B cell (primary cell): Measurements from ENCODE around the gene EXOC6. TPM values are rescaled to one million over a fixed set of nuclear protein-coding genes. Genes with fewer than 3 reads are reported as not detected.

ENCODE experiments used
- ATAC-seq: fragments of 200-7000 bp; cut with Tn5 transposase; one replicate; pipeline ENCODE4 v1.10.0; 2021; ENCODE audit warnings: low read depth, mild to moderate bottlenecking, moderate number of reproducible peaks, moderate library complexity
- CTCF ChIA-PET: fragments of 350-600 bp; sonication (Branson Sonifier 250); formaldehyde crosslinking; loops from one replicate; lab custom pipeline; 2021; ENCODE audit warnings: antibody characterized with exemption, inconsistent platforms; lab: Charles Lee
- POLR2A ChIA-PET: fragments of 350-600 bp; sonication (Branson Sonifier 250); formaldehyde crosslinking; loops from one replicate; lab custom pipeline; 2021; ENCODE audit warnings: antibody characterized with exemption; lab: Charles Lee
- DNase-seq: peaks from one replicate; pipeline ENCODE4 v3.0.0; 2013
- H2AFZ ChIP-seq: 2 replicates; pipeline ENCODE4 v1.6.1; 2012; ENCODE audit warnings: mild to moderate bottlenecking, low read depth, low read length; ENCODE audit not compliant: insufficient read depth, poor library complexity, severe bottlenecking
- H3K27ac ChIP-seq, 2 donors: 1 replicate in 1 of 2; 2 replicates in 1 of 2; pipeline ENCODE4 v1.5.1; 2012 to 2013; ENCODE audit warnings: low read length in 2 of 2, mild to moderate bottlenecking in 2 of 2, moderate library complexity in 1 of 2
- H3K27me3 ChIP-seq, 4 experiments: fragments of 200-600 bp in 1 of 4; sonication (generic) in 1 of 4; replicated peaks in 1 of 4; 1 replicate in 2 of 4; 2 replicates in 2 of 4; pipeline versions ENCODE4 v1.6.1 to v1.7.0; 2013 to 2016; ENCODE audit warnings: low read length in 3 of 4, mild to moderate bottlenecking in 2 of 4, mixed read lengths in 1 of 4, moderate library complexity in 1 of 4; ENCODE audit not compliant: insufficient read depth in 4 of 4, control insufficient read depth in 3 of 4; ENCODE audit errors: control extremely low read depth in 1 of 4
- H3K36me3 ChIP-seq, 2 experiments: replicated peaks in 1 of 2; 1 replicate in 1 of 2; 2 replicates in 1 of 2; pipeline versions ENCODE4 v1.6.1 to v1.7.1; 2013; ENCODE audit warnings: low read length in 1 of 2; ENCODE audit not compliant: insufficient read depth in 2 of 2, control insufficient read depth in 1 of 2; ENCODE audit errors: control extremely low read depth in 1 of 2, extremely low read depth in 1 of 2
- H3K4me1 ChIP-seq, 2 donors: fragments of 200-600 bp in 1 of 2; sonication (generic) in 1 of 2; 1 replicate in 1 of 2; 2 replicates in 1 of 2; pipeline versions ENCODE4 v1.5.1 to v1.6.1; 2013 to 2017; ENCODE audit warnings: low read length in 2 of 2; ENCODE audit not compliant: control insufficient read depth in 2 of 2, insufficient read depth in 2 of 2
- H3K4me2 ChIP-seq: replicated peaks from 2 replicates; pipeline ENCODE3; 2012; ENCODE audit warnings: mild to moderate bottlenecking, low read depth, low read length; ENCODE audit not compliant: poor library complexity, severe bottlenecking
- H3K4me3 ChIP-seq, 5 experiments: fragments of 200-600 bp in 1 of 5; sonication (generic) in 1 of 5; 1 replicate in 3 of 5; 2 replicates in 2 of 5; pipeline versions ENCODE4 v1.5.1 to v1.7.0; 2011 to 2016; ENCODE audit warnings: low read length in 4 of 5, mild to moderate bottlenecking in 4 of 5, low read depth in 2 of 5, control low read depth in 1 of 5, moderate library complexity in 1 of 5; ENCODE audit not compliant: insufficient read depth in 1 of 5; ENCODE audit errors: control extremely low read depth in 1 of 5, extremely low read depth in 1 of 5
- H3K79me2 ChIP-seq: fragments of 200-600 bp; sonication (generic); one replicate; pipeline ENCODE4 v1.6.0; 2016; ENCODE audit warnings: low read length; ENCODE audit not compliant: control insufficient read depth, insufficient read depth
- H3K9ac ChIP-seq: fragments of 200-600 bp; sonication (generic); 2 replicates; pipeline ENCODE4 v1.6.1; 2017; ENCODE audit warnings: mild to moderate bottlenecking, low read length, moderate library complexity
- H3K9me3 ChIP-seq, 3 donors: one replicate each; pipeline versions ENCODE4 v1.6.1 to v1.7.1; 2013; ENCODE audit warnings: low read length in 2 of 3; ENCODE audit not compliant: control insufficient read depth in 2 of 3, insufficient read depth in 1 of 3; ENCODE audit errors: control extremely low read depth in 1 of 3
- H4K20me1 ChIP-seq: 2 replicates; pipeline ENCODE4 v1.6.0; 2012; ENCODE audit warnings: mild to moderate bottlenecking, low read length; ENCODE audit not compliant: insufficient read depth, control insufficient read depth, poor library complexity, severe bottlenecking
- H3K27ac Mint-ChIP-seq: one replicate; pipeline ENCODE4 v1.8.0; 2021; ENCODE audit warnings: mixed read lengths
- H3K27me3 Mint-ChIP-seq: one replicate; pipeline ENCODE4 v1.8.0; 2021; ENCODE audit warnings: mixed read lengths
- H3K4me1 Mint-ChIP-seq: one replicate; pipeline ENCODE4 v1.8.0; 2021; ENCODE audit warnings: mixed read lengths
- H3K4me3 Mint-ChIP-seq: one replicate; pipeline ENCODE4 v1.8.0; 2021; ENCODE audit warnings: mixed read lengths
- H3K9me3 Mint-ChIP-seq: one replicate; pipeline ENCODE4 v1.8.0; 2022; ENCODE audit warnings: mixed read lengths; ENCODE audit not compliant: insufficient read depth
- EZH2 ChIP-seq: IDR thresholded peaks from 2 replicates; pipeline ENCODE4 v1.6.1; 2012; ENCODE audit warnings: borderline replicate concordance, low read depth, mild to moderate bottlenecking, moderate library complexity, low read length; ENCODE audit not compliant: insufficient read depth, poor library complexity, severe bottlenecking
- WGBS: methylation state at CpG from one replicate; pipeline ENCODE4 v1.1.5; 2013; ENCODE audit warnings: missing lambda C conversion rate; ENCODE audit not compliant: insufficient coverage; 5-methylcytosine and 5-hydroxymethylcytosine counted together
- intact Hi-C: fragments of 100-400 bp; cut with micrococcal nuclease; formaldehyde crosslinking; loops from one replicate; pipeline ENCODE4 v1.10.0; 2022
- polyA plus RNA-seq: library from polyadenylated mRNA; depleted of rRNA; stranded (reverse); fragments of >200 nt; gene quantifications from 2 replicates; pipeline ENCODE4 v1.2.3, GENCODE V29; 2012
- total RNA-seq, 2 donors: library from RNA; stranded (reverse); fragments of 120-200 nt in 1 of 2; gene quantifications; 1 replicate in 1 of 2; 2 replicates in 1 of 2; pipeline versions ENCODE4 v1.2.3 to v1.2.4, GENCODE V29; 2013 to 2022
- TF ChIP-seq, protein P1 (sequence below): fragments of 200-600 bp; IDR thresholded peaks from one replicate; pipeline ENCODE4 v1.8.0; 2022; ENCODE audit warnings: antibody characterized with exemption, mild to moderate bottlenecking

Gene EXOC6
- total and polyA plus RNA-seq, 2 donors (not counting 1 experiment from before 2014, with no cell fraction given) = 7.9 to 22.6 TPM

DNA sequence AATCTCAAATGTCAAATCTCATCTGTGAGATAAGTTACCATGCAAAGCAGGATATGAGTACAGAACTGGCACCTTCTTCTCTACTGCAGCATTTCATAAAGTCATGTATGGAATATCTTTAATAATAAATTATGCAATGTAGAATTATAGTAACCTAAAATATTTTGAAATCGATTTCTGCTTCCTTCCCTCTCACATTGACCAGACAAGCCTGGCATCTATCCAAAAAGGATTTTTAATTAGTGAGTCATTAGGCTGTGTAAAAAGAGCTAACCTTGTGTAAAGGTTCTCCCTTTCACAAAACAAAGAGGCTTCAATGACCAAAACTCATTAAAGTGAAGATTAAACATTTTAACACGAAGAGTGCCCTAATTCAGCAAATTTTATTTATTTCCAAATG, 48.8 kb upstream of the EXOC6 start:
- Histone ChIP-seq H3K4me1 (no peaks in the 10 kb centered on the region), H4K20me1 (no peaks in the 10 kb centered on the region), H3K9ac (no peak overlapping the region), H3K4me2 (no peak overlapping the region), H2AFZ (no peak overlapping the region), H3K36me3 (no peaks in the 10 kb centered on the region), H3K79me2 (no peaks in the 10 kb centered on the region), H3K9me3 (no peaks in the 10 kb centered on the region), H3K27ac (no peak overlapping the region), H3K4me3 (no peak overlapping the region), H3K27me3 (no peaks in the 10 kb centered on the region)
- intact Hi-C loops = no loop called here
- Mint-ChIP-seq H3K9me3 (no peaks in the 10 kb centered on the region), H3K27me3 (no peaks in the 10 kb centered on the region), H3K4me1 (peaks cover 1% of the 10 kb centered on the region), H3K4me3 (no peak overlapping the region), H3K27ac (no peak overlapping the region)
- DNase-seq (no peak), ATAC-seq (no peak)
- CTCF ChIA-PET = no interaction called here
- TF ChIP-seq EZH2 = no peak
- 83% methylated on average over 1 of the region's 2 CpGs for WGBS
- POLR2A ChIA-PET = no interaction called here

DNA sequence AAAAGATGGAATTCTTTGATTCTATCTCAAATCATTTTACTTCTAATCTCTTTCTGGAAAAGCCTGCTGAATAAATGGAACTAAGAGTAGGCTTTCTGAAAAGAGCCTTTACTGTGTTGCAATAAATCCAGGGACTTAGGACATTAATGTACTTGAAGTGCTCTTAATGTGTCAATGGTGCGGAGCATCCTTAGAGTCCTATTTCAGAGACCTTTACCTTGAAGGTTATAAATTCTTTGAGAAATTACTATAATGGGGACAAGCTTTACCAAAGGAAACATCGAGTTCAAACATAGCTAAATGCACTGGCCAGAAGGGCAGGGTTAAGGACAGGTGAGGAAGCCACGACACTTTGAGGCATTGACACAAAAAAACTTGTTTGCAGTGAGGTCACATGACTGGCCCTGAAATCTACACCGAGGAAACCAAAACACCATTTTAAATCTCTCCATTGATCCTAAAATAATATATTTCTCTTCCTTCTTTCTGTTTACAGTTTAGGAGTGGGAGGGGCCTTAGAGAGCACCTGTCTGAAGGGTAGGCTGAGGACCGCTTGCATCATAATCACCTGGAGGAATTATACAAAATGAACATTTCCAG, 48.1 kb upstream of the EXOC6 start:
- TF ChIP-seq EZH2 = no peak
- TF ChIP-seq, protein P1, sequence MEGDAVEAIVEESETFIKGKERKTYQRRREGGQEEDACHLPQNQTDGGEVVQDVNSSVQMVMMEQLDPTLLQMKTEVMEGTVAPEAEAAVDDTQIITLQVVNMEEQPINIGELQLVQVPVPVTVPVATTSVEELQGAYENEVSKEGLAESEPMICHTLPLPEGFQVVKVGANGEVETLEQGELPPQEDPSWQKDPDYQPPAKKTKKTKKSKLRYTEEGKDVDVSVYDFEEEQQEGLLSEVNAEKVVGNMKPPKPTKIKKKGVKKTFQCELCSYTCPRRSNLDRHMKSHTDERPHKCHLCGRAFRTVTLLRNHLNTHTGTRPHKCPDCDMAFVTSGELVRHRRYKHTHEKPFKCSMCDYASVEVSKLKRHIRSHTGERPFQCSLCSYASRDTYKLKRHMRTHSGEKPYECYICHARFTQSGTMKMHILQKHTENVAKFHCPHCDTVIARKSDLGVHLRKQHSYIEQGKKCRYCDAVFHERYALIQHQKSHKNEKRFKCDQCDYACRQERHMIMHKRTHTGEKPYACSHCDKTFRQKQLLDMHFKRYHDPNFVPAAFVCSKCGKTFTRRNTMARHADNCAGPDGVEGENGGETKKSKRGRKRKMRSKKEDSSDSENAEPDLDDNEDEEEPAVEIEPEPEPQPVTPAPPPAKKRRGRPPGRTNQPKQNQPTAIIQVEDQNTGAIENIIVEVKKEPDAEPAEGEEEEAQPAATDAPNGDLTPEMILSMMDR = no peak
- Histone ChIP-seq H4K20me1 (no peaks in the 10 kb centered on the region), H3K27me3 (no peaks in the 10 kb centered on the region), H3K36me3 (no peaks in the 10 kb centered on the region), H3K4me1 (no peaks in the 10 kb centered on the region), H3K4me3 (no peak overlapping the region), H3K4me2 (no peak overlapping the region), H3K27ac (no peak overlapping the region), H3K9ac (no peak overlapping the region), H2AFZ (no peak overlapping the region), H3K9me3 (no peaks in the 10 kb centered on the region), H3K79me2 (no peaks in the 10 kb centered on the region)
- peaks cover 1% of the 10 kb centered on the region for H3K4me1 Mint-ChIP-seq
- intact Hi-C loops = no loop called here
- ChIA-PET POLR2A (interaction anchor here (0.5 kb wide), 1 partner anchor 26 kb away, joined by 3 read pairs; no protein-coding TSS in a partner anchor), CTCF (interaction anchor here (1.1 kb wide), 1 partner anchor 10 kb away, joined by 3 read pairs; no protein-coding TSS in a partner anchor)
- DNase-seq (no peak), ATAC-seq (no peak)
- no peak overlapping the region for H3K27ac Mint-ChIP-seq
- no peak overlapping the region for H3K4me3 Mint-ChIP-seq
- no peaks in the 10 kb centered on the region for H3K9me3 Mint-ChIP-seq
- WGBS = 71% methylated on average over 1 of the region's 5 CpGs
- H3K27me3 Mint-ChIP-seq = no peaks in the 10 kb centered on the region
